HEK293 (cell line): Measurements from ENCODE around the gene GAS7.

ENCODE experiments used
- ZFHX2 ChIP-seq: fragments of 450-650 bp; formaldehyde crosslinking; conservative IDR thresholded peaks from 2 replicates; pipeline ENCODE4 v1.5.1; 2016; ENCODE audit warnings: missing biosample characterization, missing genetic modification characterization
- TF ChIP-seq, protein P1 (sequence below): fragments of 450-650 bp; formaldehyde crosslinking; IDR thresholded peaks from 2 replicates; pipeline ENCODE4 v1.5.1; 2016; ENCODE audit warnings: missing biosample characterization, missing genetic modification characterization
- TF ChIP-seq, protein P2 (sequence below): sonication (generic); formaldehyde crosslinking; IDR thresholded peaks from 2 replicates; pipeline ENCODE4 v1.8.1; 2022; ENCODE audit warnings: mild to moderate bottlenecking, moderate library complexity, missing genetic modification reagents
- TF ChIP-seq, protein P3 (sequence below): fragments of 450-650 bp; formaldehyde crosslinking; IDR thresholded peaks from 2 replicates; pipeline ENCODE4 v1.5.1; 2016; ENCODE audit warnings: missing biosample characterization, missing genetic modification characterization
- TF ChIP-seq, protein P4 (sequence below): fragments of 450-650 bp; formaldehyde crosslinking; IDR thresholded peaks from 2 replicates; pipeline ENCODE4 v1.5.1; 2016; ENCODE audit warnings: missing biosample characterization, missing genetic modification characterization
- TF ChIP-seq, protein P5 (sequence below): fragments of 450-650 bp; formaldehyde crosslinking; IDR thresholded peaks from 2 replicates; pipeline ENCODE4 v1.5.1; 2017; ENCODE audit warnings: missing biosample characterization, mild to moderate bottlenecking, missing genetic modification characterization, moderate library complexity

DNA sequence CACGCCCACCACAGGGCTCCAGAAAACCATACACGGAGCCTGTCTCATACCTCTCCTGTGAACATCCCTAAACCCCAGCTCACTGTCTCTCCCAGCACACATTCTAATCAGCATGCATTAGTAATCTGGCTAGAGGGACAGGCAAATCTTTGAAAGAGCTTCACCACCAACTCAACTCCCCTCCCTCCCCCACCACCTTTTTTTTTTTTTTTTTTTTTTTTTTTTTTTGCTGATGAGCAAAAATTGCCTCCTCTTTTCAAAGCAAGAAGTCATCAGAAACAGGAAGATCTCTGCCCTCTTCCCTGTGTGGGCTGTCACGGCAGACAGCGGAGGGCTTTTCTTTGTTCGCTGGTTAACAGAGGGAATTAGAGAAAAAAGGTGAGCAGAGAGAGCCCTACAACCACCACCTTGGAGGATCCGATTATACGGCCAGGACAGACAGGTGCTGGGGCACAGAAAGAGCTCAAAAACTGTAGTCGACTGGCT, 19.9 kb downstream of the GAS7 start:
- TF ChIP-seq, protein P1, sequence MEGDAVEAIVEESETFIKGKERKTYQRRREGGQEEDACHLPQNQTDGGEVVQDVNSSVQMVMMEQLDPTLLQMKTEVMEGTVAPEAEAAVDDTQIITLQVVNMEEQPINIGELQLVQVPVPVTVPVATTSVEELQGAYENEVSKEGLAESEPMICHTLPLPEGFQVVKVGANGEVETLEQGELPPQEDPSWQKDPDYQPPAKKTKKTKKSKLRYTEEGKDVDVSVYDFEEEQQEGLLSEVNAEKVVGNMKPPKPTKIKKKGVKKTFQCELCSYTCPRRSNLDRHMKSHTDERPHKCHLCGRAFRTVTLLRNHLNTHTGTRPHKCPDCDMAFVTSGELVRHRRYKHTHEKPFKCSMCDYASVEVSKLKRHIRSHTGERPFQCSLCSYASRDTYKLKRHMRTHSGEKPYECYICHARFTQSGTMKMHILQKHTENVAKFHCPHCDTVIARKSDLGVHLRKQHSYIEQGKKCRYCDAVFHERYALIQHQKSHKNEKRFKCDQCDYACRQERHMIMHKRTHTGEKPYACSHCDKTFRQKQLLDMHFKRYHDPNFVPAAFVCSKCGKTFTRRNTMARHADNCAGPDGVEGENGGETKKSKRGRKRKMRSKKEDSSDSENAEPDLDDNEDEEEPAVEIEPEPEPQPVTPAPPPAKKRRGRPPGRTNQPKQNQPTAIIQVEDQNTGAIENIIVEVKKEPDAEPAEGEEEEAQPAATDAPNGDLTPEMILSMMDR (tag by site-specific recombination) = no peak
- TF ChIP-seq ZFHX2 (tag by site-specific recombination) = no peak
- TF ChIP-seq, protein P2, sequence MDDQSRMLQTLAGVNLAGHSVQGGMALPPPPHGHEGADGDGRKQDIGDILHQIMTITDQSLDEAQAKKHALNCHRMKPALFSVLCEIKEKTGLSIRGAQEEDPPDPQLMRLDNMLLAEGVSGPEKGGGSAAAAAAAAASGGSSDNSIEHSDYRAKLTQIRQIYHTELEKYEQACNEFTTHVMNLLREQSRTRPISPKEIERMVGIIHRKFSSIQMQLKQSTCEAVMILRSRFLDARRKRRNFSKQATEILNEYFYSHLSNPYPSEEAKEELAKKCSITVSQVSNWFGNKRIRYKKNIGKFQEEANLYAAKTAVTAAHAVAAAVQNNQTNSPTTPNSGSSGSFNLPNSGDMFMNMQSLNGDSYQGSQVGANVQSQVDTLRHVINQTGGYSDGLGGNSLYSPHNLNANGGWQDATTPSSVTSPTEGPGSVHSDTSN (CRISPR knock-in tag) = no peak
- TF ChIP-seq, protein P3, sequence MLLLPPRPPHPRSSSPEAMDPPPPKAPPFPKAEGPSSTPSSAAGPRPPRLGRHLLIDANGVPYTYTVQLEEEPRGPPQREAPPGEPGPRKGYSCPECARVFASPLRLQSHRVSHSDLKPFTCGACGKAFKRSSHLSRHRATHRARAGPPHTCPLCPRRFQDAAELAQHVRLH (tag by site-specific recombination) = no peak
- TF ChIP-seq, protein P4, sequence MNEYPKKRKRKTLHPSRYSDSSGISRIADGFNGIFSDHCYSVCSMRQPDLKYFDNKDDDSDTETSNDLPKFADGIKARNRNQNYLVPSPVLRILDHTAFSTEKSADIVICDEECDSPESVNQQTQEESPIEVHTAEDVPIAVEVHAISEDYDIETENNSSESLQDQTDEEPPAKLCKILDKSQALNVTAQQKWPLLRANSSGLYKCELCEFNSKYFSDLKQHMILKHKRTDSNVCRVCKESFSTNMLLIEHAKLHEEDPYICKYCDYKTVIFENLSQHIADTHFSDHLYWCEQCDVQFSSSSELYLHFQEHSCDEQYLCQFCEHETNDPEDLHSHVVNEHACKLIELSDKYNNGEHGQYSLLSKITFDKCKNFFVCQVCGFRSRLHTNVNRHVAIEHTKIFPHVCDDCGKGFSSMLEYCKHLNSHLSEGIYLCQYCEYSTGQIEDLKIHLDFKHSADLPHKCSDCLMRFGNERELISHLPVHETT = no peak
- TF ChIP-seq, protein P5, sequence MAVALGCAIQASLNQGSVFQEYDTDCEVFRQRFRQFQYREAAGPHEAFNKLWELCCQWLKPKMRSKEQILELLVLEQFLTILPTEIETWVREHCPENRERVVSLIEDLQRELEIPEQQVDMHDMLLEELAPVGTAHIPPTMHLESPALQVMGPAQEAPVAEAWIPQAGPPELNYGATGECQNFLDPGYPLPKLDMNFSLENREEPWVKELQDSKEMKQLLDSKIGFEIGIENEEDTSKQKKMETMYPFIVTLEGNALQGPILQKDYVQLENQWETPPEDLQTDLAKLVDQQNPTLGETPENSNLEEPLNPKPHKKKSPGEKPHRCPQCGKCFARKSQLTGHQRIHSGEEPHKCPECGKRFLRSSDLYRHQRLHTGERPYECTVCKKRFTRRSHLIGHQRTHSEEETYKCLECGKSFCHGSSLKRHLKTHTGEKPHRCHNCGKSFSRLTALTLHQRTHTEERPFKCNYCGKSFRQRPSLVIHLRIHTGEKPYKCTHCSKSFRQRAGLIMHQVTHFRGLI = no peak
